Myocyte (in vitro differentiated cells): ENCODE measurements around the gene DSCAML1. TPM values are rescaled to one million over a fixed set of nuclear protein-coding genes. Genes with fewer than 3 reads are reported as not detected.
A peak's percentile ranks its signal among the peaks of the same experiment; 100 is the strongest.
"Not testable (repeated sequence)": the region's sequence is repeated elsewhere in the genome, so short reads cannot be mapped to it uniquely, and the experiment has no call there.

Source experiments
- DNase-seq: peaks from one replicate; pipeline ENCODE4 v3.0.0-alpha.2; 2012; ENCODE audit warnings: low read depth
- total RNA-seq: library from RNA; depleted of rRNA; stranded (reverse); fragments of >200 nt; gene quantifications from 2 replicates; pipeline ENCODE4 v1.2.3, GENCODE V29; 2014

DSCAML1 gene
- total RNA-seq, 1 donor from 2014 or later = not detected

DNA sequence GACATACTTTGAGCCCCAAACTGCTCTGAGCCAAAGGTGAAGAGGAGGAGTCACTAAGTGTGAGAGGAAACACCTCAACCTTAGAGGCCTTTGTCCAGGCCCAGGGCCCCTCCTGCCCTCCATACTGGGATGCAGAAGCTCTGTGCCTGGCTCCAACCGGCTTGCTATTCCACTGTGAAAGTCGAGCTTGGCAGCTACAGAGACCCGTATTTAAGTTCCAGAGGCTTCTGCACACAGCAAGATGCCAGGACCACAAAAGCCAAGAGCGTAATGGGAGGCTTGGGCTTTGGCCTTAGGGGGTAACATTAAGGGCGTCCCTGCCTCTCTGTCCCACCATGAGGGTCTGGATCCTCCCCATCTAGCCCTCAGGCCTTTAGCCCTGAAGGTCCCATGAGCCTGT, 31.9 kb downstream of the DSCAML1 start:
- no peak for DNase-seq

DNA sequence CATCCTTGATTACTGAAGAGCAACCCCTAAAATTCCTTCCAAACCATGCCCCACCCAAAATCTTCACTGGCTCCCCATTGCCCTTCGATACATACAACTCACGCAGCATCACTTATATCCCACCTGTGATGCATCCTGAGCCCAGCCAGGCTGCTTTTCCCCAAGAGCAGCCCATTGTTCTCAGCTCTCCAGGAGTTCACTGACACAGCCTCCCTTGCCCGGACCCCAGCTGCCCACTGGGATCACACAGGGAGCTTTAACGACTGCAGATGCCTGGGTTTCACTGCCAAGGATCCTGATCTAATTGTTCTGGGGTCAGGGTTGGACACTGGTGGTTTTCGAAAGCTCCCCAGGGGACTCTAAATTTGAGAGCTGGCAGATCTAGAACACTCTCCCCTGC, 33.6 kb downstream of the DSCAML1 start:
- not testable (repeated sequence) for DNase-seq

DNA sequence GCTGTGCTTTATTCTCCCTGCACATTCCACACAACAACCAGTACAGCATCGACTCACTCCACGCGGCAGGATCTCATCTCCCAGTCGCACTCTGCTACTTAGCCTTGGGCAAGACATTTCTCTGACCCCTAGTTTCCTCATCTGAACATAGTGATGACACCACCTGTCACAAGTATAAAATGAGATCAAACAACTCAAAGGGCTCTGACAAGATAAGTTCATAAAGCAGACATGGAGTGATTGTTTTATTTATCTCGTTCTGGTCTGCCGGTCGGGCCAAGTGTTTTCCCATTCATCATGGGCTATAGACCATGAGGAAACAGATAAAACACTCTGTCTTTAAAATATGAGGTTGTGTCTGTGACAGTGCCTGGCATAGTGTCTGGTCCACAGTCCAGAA, 35.0 kb downstream of the DSCAML1 start:
- no peak for DNase-seq

DNA sequence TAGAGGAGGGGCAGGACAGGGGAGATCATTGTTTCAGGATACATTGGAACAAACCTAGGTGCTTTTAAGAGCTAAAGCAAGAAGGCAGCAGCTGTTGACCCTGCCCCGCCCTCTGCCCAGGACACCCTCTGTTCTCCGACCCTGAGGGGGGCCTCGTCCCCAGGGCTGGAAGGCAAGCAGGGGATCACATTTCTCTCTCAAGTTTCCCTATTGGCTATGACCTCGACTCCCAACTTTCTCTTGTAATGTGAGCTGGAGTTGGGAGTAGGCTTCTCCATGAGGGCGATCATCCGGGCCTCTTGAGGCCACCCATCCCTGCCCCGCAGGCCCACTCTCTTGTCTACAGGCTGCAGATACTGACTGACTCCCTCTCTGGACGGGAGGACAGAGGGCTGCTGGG, 37.7 kb downstream of the DSCAML1 start:
- DNase-seq = no peak

DNA sequence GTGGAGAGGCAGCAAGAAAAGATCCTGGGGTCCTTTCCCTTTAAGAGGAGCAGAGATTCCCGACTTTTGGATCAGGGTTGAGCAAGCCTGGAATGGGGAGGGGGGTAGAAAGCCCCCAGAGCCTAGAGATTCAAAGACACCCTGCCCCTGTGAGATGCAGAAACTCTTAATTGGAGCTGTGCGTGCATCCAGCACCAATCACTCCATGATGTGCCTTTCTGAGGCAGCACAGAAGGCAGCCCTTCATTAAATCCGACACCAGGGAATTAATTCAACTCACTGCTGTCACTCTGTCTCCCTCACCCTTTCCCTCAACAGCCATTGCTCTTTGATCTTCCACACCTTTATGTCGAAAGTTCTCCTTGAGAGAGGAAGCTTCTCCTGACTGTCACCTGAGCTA, 43.0 kb downstream of the DSCAML1 start:
- DNase-seq = no peak

DNA sequence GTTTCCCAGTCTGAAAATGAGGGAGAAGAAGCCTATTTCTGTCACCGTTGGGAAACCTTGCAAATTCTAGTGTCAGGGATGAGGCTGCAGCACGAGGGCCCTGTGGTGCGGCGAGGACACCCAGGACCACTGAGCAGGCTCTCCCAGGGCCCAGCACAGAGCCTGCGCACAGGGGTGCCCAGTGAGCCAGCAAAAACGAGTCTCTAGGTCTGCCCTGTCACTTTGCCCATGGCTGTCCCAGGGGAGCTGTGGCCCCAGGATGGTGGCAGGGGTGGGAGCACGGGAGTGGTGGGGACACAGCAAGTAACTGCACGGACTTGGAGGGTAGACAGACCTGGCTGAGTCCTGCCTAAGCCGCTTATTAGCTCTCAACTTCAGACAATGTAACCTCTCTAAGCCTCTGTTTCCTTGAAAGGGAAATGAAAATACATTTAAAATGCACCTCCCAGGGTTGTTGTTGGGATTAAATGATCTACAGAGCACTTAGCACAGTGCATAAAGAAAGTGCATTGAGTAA, 44.2 kb downstream of the DSCAML1 start:
- no peak for DNase-seq

DNA sequence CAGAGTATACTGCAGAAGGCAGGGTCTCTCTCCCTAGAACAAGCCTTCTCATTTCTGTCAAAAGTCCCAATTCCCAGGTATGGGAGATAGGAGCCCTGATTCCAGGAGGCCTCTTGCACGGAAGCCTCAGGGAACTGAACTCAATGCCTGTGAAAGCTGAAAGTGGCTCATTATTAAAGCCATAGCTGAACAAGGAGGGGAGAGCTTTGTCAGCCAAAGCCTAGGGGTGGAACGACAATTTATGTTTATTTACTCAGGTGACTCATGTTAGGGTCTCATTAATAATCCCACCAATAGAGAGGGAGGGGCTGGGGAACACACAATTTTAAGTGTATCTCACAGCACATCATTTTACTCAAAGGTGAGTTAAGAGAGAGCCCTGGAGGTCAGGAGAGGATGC, 44.9 kb downstream of the DSCAML1 start:
- DNase-seq = no peak

DNA sequence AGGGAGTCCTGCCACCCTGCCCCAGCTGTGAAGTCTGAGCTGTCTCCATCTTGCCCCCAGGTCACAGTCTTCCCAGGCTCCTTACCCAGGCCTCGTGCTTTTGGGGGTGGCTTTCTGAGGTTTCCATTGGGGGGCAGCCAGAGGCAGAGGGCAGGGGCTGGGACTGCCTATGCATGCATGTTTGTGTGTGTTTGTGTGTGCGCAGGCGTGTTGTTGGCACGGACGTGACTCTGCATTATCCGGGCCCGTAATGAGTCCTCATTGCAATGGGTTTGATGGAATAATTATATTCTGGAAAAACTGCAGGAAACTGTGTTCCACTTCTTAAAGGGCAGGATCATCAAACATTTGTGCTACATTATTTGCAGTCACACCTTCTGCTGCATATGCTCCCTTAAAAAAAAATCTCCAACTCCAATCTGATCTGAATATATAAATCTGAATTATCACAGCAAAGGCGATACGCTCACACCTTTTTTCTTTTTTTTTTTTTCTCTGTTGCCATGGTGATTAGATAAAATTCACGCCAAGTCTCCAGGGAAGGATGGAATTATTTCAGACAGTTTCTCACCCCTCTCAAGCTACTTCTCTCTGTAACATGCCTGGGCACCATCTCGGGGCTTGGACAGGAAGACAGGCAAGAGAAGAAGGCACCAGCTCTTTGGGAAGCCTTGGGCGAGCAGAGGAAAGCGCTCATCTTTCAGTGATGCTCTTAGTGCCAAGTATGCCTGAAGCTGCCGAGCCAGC, 45.9 kb downstream of the DSCAML1 start:
- DNase-seq = no peak

DNA sequence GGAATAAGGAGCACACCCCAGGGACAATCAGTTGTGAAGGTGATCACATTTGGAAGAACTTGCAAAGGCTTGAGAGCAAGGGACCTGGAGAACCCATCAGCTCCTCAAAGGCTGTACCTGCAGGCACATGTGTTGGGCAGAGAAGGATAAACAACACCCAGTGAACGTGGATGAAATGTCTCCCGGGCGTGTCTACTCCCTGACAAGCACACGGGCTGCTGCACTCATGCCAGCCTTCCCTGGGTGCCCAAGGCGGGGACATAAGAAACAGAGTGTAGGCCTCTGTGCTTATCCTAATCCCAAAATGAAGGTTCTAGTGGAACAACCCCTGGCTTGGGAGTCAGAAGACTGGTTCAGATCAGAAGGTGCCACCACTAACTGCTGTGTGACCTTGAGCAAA, 46.7 kb downstream of the DSCAML1 start:
- no peak for DNase-seq

DNA sequence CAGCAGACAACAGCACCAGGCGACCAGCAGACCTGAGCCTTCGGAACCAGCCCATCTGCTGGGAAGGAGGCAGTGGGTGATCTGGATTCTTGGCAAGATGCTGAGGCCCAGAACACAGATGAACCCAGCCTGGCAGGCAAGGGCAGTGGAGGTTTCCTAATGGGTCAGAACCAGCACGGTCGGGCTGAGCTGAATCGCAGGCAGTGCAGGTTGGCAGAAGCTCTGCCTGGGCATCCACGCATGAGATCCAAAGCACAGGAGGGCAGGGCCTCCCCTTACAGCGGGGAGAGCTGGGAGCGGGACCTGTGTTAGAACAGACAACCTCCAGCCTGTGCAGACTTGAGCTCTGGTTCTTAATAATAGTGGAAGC, 47.5 kb downstream of the DSCAML1 start:
- no peak for DNase-seq

DNA sequence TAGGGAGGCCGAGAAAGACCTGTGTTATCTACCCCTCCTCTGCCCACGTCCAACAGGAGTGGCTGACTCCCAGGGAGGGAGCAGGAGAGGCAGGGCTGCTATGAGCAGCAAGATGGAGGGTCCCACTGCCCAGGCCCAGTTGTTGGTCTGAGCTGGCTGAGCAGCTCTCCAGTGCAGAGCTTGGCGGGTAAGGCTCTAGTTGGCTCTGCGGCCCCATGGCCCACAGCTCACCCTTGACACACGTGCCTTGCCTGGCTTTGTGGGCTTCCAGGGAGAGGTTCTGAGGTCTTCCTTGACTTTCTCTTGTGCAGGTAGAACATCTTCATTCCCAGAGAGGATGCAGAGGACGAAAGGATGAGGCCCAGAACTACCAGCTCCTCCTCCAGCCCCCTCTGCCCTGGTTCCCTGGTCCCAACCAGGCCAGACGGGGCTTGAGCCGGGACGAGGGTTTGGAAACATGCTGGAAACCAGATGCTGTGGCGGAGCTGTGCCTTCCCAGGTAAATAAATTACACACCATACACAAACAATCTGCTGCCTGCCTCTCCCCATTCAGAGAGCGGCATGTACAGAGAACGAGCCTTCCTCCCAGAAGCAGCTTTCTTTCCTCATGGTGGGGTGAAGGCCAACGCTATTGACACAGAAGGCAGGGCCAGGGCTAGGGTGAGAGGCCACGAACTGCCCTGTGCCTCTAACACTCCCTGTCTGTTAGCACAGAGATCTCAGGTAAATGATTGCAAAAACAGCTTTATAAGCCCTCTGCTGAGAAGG, 48.1 kb downstream of the DSCAML1 start:
- no peak for DNase-seq

DNA sequence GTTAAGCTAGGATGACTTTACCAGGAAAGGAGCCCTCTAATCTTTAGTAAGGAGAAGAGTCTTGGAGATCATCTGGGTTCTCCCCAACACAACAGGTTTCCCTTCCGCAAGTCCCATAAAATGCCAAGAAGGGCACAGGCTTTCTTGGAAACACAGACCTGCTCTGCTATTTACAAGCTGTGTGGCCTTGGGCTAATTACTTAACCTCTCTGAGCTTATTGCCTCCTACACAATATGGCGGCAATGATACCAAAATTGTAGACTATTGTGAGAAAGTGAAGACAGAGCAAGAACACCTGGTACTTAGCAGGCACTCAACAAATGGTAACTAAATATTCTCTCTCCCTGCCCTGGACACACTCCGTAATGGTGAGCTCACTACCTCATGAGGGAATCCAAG, 49.1 kb downstream of the DSCAML1 start:
- DNase-seq = no peak

DNA sequence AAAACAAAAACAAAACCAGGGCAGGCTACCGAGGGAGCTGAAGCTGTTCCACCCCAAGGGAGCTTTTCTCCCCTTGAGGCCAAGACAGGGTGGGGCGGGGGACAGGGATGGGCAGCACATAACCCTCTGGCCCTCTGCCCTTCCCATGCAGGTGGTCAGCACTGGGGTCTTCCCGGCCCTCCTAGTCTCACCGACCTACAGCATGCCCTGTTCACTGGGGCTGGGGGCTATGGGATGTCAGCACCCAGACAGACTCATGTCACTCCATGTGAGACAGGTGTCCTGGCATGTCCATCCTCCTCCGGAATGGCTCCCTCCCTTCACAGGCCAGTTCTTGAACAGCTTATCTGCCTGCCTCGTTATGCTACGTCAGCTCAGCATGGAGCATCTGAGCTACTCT, 51.7 kb downstream of the DSCAML1 start:
- DNase-seq = no peak

DNA sequence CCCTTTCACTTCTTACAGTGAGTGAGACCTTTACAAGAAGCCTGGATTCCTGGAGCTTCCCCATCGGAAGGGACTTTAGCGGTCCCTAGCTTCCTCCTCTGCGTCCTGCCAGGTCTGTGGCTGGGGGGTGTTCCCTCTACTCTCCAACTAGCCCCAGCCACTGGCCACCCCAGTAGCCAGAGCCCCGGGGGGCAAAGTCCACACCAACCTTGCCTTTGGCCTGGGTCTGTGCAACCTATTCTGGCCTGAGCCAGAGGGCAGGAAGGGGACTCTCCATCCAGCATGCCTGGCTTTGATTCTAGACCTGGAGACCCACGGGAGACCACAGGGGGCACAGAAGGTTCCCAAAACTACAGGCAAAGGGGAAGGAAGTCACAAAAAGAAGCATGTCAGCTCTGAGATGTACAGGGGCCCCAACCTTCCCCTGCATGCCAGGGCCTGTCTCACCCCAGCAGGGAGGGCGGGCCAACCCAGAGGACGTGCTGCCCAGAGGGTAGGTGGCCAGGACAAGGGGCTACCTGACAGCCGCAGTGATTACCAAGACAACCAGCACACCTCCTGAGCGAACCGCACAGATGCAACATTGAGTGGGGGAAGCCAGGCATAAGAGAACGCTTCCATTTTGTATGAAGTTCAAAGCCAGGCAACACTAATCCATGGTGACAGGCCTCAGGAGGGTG, 52.4 kb downstream of the DSCAML1 start:
- DNase-seq = no peak

DNA sequence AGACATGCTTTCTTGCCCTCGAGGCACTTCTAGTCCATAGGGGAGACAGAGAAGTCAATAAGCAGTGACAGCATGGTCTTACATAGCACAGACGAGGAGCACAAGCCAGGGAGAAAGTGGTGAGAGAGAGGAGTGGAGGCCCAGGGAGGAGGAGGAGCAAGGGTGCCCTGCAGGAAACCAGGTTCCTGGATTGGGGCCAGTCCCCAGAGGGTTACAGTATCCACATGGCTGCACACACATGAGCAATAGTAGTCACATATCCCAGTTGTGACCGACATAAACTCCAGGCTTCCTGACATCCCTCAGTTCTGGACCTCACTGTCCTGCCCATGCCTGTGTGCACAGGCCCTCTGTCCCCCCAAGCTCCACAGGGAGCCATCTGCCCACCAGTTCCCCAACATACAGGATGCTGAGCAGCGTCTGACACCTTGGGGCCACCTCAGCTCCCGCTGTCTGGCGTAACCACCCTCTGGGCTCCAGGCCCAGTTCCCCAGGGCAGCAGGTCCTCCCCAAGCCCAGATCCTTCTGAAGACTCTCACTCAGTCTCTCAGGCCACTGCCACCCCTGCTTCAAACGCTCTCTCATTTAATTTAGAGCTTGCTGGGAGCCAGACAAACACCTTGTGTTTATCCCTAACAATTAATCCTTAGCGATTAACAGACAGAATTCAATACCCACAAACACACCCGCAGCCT, 53.7 kb downstream of the DSCAML1 start:
- DNase-seq = no peak

DNA sequence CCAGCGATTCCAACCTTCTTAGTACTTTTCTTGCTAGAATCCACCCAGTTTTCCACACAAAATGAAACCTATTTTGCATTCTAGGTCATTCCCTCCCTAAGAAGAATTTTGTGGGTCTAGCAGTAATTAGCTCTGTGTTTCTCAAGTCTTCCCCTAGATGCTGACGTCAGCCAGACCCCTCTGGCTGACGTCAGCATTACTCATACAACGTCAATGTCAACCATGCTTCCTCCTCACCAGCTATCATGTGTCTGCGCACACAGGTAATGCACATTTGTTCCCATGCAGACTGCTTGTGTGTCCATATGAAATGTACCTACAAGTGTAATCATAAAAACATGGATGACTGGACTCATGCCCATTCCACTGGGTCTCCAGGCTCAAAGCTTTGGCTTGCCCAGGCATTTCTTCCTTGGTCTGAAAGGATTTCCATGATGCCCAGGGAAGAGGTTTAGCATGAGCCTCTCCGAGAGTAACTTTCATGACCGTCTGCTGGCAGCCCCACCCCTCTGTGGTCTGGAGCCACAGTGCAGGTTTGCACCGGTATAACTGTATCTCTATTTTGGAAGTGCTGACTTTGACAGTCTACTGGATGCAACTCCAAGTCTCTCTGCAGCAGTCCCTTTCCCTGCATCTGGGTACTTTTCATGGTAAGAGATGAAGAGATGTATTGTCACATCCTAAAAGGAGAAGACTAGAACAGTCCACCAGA, 58.6 kb downstream of the DSCAML1 start:
- DNase-seq = no peak

DNA sequence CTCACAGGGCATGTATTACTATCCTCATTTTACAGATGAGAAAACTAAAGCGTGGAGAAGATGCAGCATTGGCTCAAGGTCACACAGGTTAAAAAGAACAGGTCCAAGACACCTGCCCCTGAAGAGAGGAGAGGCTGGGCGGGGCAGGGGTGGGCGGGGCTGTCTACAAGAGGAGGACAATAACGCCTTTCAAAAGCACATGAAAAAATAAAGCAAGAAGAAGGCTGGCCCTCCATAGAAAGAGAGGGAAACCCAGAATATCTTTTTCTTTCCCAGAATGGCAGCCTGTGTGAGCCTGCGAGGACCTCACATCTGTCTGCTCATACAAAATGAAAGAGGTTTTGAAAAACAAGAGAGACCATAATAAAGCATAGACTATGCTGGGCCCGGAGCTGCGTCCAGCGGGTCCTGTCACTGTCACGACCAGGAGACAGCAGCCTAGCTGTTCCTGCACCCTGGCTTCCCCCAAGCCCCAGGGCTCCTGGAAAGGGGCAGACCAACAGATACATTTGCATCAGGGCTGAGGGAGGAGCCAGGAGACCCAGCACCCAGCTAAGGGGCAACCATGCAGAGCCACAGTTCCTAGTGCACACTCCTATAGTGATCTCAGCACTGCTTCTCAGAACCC, 61.6 kb downstream of the DSCAML1 start:
- DNase-seq = no peak

DNA sequence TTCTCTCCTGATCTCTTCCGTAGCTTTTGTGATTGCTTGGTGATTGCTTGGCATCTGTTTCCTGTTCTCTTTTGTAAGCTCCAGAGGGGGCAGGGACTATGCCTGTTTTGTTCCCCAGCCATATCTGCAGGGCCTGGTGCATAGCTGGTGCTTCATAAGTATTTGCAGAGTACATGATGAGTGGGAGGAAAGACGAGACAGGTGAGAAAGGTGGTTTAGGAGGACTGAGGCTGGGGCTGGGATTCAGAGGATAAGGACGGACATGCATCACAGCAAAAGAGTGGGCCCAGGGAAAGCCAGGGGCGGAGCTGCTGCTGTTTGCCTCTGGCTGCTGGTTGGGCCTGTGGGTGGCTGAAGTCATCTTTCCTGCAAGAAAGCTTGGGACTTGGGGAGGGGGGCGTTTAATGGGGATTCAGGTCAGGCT, 62.4 kb downstream of the DSCAML1 start:
- DNase-seq = no peak

DNA sequence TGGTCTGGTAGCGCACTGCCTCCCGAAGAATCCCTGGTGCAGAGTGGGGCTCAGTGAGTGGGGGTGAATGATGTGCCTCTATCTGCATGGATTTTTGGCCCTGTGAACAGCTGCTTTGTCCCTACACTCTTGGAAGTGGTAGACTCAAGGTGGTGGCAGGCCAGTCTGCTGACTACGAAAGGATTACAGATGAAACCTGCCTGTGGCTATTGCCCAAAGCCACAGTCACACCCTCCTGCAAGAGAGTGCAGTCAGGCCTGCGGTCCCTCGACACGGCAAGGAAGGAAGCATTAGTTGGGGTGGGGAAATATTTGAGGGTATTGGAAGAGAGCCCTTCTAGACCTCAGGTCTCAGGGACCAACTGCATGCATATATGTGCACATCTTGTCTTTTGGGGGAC, 63.7 kb downstream of the DSCAML1 start:
- peak; percentile 13 for DNase-seq

DNA sequence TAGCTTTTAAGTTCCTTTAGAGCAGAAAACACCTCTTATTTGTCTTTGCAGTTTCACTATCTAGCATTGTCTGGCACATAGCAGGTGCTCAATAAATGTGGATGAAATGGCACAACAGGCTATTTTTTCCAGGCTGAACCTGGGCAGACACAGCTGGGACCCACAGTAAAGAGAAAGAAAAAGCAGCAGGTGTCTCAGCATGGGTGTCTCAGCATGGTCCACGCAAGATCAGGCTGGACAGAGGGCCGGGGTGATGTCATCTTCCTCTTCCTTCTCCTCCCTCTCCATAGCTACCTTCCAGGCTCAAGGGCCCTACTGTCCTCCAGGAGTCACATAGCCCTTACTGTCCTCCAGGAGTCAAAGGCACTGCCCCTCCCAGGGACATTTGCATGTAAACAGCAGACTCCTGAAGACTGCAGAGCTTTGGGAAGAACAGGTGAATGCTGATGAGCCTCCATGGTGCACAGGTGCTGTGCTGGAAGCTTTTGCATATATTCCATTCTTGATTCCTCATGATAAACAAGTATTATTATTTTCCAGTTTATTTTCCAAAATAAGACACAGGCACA, 65.2 kb downstream of the DSCAML1 start:
- no peak for DNase-seq
